Activated CD4-positive, alpha-beta memory T cell treated with anti-CD3 and anti-CD28 coated beads, Interleukin-2, amount 10 ng/mL, durations not matched to agents 7 days and 5 days (primary cell): Measurements from ENCODE around the gene DHX16. TPM values are rescaled to one million over a fixed set of nuclear protein-coding genes. Genes with fewer than 3 reads are reported as not detected.

Experiments used
- CTCF ChIA-PET: fragments of 350-600 bp; sonication (Branson Sonifier 250); formaldehyde crosslinking; loops from one replicate; lab custom pipeline; 2021; ENCODE audit warnings: antibody characterized with exemption, inconsistent platforms; lab: Charles Lee
- POLR2A ChIA-PET: fragments of 350-600 bp; sonication (Branson Sonifier 250); formaldehyde crosslinking; loops from one replicate; lab custom pipeline; 2021; ENCODE audit warnings: antibody characterized with exemption; lab: Charles Lee
- DNase-seq: peaks from one replicate; pipeline ENCODE4 v3.0.0-alpha.2; 2020
- H3K27ac Mint-ChIP-seq: one replicate; pipeline ENCODE4 v1.8.0; 2021; ENCODE audit warnings: mild to moderate bottlenecking, mixed read lengths
- H3K27me3 Mint-ChIP-seq: one replicate; pipeline ENCODE4 v1.8.0; 2021; ENCODE audit warnings: mixed read lengths
- H3K36me3 Mint-ChIP-seq: one replicate; pipeline ENCODE4 v1.8.0; 2021; ENCODE audit warnings: low read depth, mixed read lengths
- H3K4me1 Mint-ChIP-seq: one replicate; pipeline ENCODE4 v1.8.0; 2021; ENCODE audit warnings: mixed read lengths
- H3K4me3 Mint-ChIP-seq: one replicate; pipeline ENCODE4 v1.8.0; 2021; ENCODE audit warnings: mild to moderate bottlenecking, mixed read lengths
- H3K9me3 Mint-ChIP-seq: one replicate; pipeline ENCODE4 v1.8.0; 2021; ENCODE audit warnings: mixed read lengths
- total RNA-seq, 2 experiments: library from RNA; stranded (reverse); gene quantifications; one replicate each; pipeline ENCODE4 v1.2.3, GENCODE V29; 2021

Gene DHX16
- total RNA-seq, 2 experiments from 2014 or later: 35.6 to 37.6 TPM

DNA sequence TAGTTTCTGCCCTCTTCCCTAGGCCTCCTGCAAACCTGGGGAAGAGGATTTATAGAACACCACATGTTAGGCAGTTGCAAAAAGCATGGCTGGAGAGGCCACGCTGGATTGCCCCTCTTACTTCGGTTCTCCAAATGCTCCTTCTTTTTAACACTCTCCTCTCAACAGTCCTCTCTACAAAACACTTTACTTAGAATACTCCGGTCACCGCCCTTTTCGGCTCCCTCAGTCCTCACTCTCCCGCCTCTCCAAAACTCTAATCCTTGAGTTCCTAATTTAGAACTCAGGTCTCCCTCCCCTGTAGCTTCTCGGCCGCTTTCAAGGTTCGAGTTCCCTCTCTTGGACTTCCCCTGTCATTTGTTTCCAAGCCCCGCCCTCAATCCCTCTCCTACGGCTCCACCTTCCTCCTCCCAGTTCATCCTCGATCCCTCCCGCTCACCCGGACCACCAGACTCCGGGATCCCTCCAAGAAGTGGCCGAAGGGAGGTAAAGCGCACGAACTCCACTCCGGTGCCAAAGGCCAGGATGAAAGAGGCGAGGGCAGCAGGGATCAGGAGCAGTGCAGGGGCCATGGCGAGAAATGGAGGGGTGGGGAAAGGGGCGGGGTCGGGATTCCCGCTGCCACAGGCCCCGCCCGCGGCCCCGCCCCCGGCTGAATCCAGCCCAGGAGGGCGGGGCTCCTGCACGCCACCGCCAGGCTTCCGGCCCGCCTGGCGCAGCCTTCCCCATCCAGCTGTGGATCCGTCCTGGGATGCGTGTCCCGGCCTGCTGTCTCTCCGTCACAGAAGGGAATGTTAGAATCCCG lies 17.8 kb upstream of the DHX16 start, which contains the start of gene NRM:
TSS of gene NRM (minus strand) at position 582 of the 805 bp plus-strand sequence. CDS start at position 572, 10 bp downstream.
- Mint-ChIP-seq H3K36me3 (peaks cover 27% of the 10 kb centered on the region), H3K4me1 (peaks cover 45% of the 10 kb centered on the region), H3K27ac (peak within 1 kb of the TSS; percentile 94), H3K4me3 (peak within 1 kb of the TSS; percentile 93), H3K9me3 (no peaks in the 10 kb centered on the region), H3K27me3 (no peaks in the 10 kb centered on the region)
- POLR2A ChIA-PET: interaction anchor here (0.6 to 6.6 kb wide), 11 partner anchors 9 to 76 kb away, joined by 3 to 88 read pairs (median 5); partner anchors contain the start of genes FLOT1, MDC1 and TUBB
- peak; percentile 79 for DNase-seq
- CTCF ChIA-PET: interaction anchor here (1.1 to 4.8 kb wide), 4 partner anchors 12 to 158 kb away, joined by 3 to 31 read pairs (median 7); partner anchors contain the start of gene MDC1

DNA sequence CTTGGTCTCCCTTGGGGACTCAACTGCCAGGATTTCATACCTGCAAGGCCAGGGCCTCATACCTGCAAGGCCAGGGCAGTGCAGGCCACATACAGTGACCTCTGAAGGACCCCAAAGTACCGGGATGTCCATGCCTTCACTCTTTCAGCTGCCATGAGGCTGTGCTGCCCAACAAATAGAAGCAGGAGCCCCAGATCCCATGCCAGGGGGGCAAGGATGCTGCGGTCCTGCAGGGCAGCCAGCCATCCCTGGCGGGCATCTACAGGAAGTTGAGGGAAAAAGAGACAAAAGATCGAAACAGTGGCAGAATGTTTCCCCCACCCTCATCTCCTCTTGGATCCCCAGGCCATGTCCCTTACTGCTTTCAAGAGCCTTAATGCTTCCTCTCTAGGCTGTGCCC lies 17.2 kb upstream of the DHX16 start:
- CTCF ChIA-PET: interaction anchor here (3.2 to 4.8 kb wide), 2 partner anchors 11 to 41 kb away, joined by 10 to 31 read pairs; no protein-coding TSS in a partner anchor
- POLR2A ChIA-PET: interaction anchor here (2.6 to 6.6 kb wide), 4 partner anchors 8 to 31 kb away, joined by 8 to 88 read pairs (median 36); partner anchors contain the start of genes MDC1 and TUBB
- peak overlapping the region; percentile 93 for H3K4me3 Mint-ChIP-seq
- H3K9me3 Mint-ChIP-seq: no peaks in the 10 kb centered on the region
- H3K27me3 Mint-ChIP-seq: no peaks in the 10 kb centered on the region
- DNase-seq: no peak
- peaks cover 44% of the 10 kb centered on the region for H3K4me1 Mint-ChIP-seq
- H3K36me3 Mint-ChIP-seq: peaks cover 33% of the 10 kb centered on the region
- H3K27ac Mint-ChIP-seq: peak overlapping the region; percentile 94

DNA sequence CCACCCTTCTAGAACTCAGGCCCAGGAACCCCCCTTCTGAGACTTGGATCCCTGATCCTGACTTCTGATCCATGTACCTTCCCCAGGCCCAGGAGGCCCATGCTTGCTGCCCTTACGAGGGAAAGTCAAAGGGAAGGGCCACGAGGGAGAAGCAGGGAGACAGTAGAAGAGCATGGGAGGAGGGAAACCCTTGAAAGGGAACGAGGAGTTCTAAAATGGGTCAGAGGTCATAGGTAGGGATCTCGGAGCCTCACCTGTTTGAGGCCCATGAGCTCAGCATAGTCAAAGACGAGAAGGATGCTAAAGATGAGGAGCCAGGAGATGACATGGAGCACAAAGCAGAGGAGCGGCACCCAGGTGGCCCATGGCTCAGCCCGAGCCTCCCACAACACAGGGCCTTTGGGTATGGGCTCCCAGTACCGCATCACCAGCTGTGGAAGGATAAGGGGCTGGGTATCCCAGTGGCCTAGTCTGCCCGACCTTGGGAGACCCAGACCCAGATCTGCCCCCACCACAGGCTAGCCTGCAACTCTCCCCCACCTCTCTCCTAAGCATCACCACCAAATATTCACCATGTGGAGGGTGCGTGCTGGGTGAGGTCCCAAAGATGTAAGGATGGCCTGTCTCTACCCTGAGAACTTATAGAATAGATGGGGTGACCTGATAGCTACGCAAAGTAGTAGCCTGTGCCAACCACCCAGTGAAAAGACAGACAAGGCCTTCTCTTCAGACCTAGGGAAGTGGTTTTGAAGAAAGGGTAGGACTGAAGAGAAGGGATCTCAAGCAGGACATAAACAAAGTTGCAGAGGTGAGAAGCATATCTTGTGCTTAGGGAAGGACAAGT lies 16.4 kb upstream of the DHX16 start:
- Mint-ChIP-seq H3K27me3 (no peaks in the 10 kb centered on the region), H3K4me1 (peaks cover 43% of the 10 kb centered on the region), H3K36me3 (peaks cover 40% of the 10 kb centered on the region), H3K4me3 (peak overlapping the region; percentile 93), H3K27ac (peak overlapping the region; percentile 94), H3K9me3 (no peaks in the 10 kb centered on the region)
- DNase-seq: no peak
- ChIA-PET CTCF (interaction anchor here (1.2 to 4.8 kb wide), 4 partner anchors 10 to 42 kb away, joined by 4 to 31 read pairs (median 16); partner anchors contain the start of genes MDC1 and TUBB), POLR2A (interaction anchor here (1.1 to 6.6 kb wide), 8 partner anchors 9 to 74 kb away, joined by 3 to 88 read pairs (median 8); partner anchors contain the start of genes MDC1 and TUBB)

DNA sequence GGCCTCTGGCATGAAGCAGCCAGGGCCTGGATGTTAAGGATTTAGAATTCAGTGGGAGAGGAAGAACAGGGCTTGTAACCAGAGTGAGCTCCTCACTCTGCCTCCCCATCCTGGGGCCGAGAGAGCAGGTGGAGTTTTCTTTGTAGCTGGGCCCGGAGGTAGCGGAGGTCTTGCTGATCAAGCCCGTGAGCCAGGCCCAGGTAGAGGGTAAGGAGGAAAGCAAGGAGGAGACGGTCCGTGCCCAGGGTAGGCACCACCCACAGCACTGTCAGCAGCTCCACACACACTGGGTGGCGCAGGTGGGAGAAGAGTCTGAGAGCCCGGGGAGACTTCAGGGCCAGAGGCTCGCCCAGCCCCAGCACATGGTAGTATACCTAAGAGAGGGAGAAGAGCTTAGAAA lies 15.8 kb upstream of the DHX16 start:
- H3K36me3 Mint-ChIP-seq: peaks cover 46% of the 10 kb centered on the region
- no peaks in the 10 kb centered on the region for H3K9me3 Mint-ChIP-seq
- POLR2A ChIA-PET: interaction anchor here (1.1 to 6.6 kb wide), 9 partner anchors 8 to 73 kb away, joined by 3 to 88 read pairs (median 6); partner anchors contain the start of genes MDC1 and TUBB
- no peaks in the 10 kb centered on the region for H3K27me3 Mint-ChIP-seq
- H3K4me3 Mint-ChIP-seq: peak overlapping the region; percentile 93
- H3K27ac Mint-ChIP-seq: peak overlapping the region; percentile 94
- CTCF ChIA-PET: interaction anchor here (1.2 to 4.8 kb wide), 4 partner anchors 10 to 42 kb away, joined by 4 to 31 read pairs (median 16); partner anchors contain the start of genes MDC1 and TUBB
- H3K4me1 Mint-ChIP-seq: peaks cover 43% of the 10 kb centered on the region
- no peak for DNase-seq

DNA sequence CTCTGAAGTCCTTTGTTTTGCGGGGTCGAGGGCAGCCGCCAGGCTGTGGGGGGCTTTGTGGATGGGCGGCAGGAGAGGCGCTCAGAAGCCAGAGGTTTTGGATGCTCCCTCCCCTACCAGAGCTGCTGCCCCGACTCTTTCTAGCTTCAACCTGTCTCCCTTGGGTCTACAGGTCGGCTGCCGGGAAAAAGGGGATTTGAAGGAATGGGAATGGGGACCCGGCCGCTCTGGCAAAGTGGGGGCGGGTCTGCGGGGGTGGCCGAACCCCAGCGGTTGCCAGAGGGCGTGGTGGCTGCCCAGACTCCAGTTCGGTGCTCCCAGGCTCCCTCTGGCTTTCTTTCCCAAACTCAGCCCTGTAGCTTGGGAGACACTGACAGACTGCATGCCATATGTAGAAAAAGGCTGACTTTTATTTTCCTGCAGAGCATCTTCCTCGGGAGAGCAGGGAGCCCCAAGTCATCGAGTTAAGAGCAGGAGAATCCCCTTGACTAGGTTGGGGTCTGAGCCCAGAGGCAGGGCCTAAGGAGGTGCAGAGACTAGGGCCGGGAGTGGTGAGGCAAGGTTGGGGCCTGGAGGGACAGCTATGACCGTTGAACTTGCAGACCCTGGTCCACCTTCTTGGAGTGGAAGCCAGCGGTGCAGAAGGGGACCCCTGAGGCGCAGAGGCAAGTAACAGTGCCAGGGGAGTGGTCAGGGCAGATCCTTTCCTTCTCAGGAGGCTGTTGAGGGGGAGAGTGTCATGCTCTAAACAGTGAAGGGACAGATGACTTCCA lies 15.0 kb upstream of the DHX16 start:
- Mint-ChIP-seq H3K36me3 (peaks cover 54% of the 10 kb centered on the region), H3K9me3 (no peaks in the 10 kb centered on the region), H3K4me1 (peaks cover 43% of the 10 kb centered on the region), H3K4me3 (peak overlapping the region; percentile 93), H3K27ac (peak overlapping the region; percentile 94), H3K27me3 (no peaks in the 10 kb centered on the region)
- ChIA-PET POLR2A (interaction anchor here (1.1 to 6.6 kb wide), 13 partner anchors 8 to 361 kb away, joined by 3 to 88 read pairs (median 6); partner anchors contain the start of genes MDC1, MRPS18B, PPP1R10 and TRIM39), CTCF (interaction anchor here (0.7 to 4.8 kb wide), 6 partner anchors 9 to 43 kb away, joined by 3 to 31 read pairs (median 10); partner anchors contain the start of genes DHX16, MDC1 and TUBB)
- DNase-seq: no peak

DNA sequence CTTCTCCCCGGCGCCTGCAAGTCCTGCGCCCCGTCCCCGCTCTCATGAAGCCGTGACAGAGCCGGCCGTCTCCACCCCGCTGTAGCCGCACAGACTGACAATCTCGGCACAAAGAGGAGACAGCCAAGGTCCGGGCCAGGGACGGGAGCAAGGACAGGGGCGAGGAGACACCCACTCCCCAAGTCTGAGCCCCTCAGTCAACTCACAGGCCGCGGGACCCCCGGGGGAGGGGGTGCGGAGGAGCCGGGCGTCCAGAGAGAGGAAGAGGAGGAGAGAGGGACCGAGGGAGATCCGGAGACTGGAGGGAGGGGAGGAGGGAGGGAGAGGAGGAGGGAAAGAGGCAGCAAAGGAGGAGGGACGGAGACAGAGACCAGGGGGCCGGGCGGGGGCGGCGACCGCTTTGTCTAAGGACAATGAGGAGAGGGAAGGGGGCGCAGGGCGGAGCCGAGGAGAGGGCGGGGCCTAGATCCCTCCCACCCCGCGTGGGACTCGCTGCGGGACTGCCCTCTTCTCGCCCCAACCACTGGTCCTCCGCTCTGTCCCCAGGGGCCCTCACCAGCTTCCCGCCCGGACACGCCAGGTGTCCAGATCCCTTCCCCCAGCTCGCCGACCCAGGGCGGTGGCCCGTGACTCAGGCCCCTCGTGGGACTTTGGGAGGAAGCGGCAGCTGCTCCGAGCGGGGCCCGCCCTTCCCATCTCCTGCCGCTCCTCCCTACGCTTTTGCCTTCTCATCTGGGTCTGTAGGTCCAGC lies 14.3 kb upstream of the DHX16 start:
- CTCF ChIA-PET: interaction anchor here (1.1 to 4.8 kb wide), 5 partner anchors 8 to 44 kb away, joined by 3 to 31 read pairs (median 10); partner anchors contain the start of genes DHX16, MDC1 and TUBB
- peak overlapping the region; percentile 93 for H3K4me3 Mint-ChIP-seq
- H3K27me3 Mint-ChIP-seq: no peaks in the 10 kb centered on the region
- H3K4me1 Mint-ChIP-seq: peaks cover 42% of the 10 kb centered on the region
- H3K9me3 Mint-ChIP-seq: no peaks in the 10 kb centered on the region
- POLR2A ChIA-PET: interaction anchor here (1.1 to 6.6 kb wide), 10 partner anchors 8 to 360 kb away, joined by 3 to 88 read pairs (median 10); partner anchors contain the start of genes MDC1, MRPS18B, PPP1R10 and TRIM39
- peaks cover 61% of the 10 kb centered on the region for H3K36me3 Mint-ChIP-seq
- peak; percentile 85 for DNase-seq
- H3K27ac Mint-ChIP-seq: peak overlapping the region; percentile 94

DNA sequence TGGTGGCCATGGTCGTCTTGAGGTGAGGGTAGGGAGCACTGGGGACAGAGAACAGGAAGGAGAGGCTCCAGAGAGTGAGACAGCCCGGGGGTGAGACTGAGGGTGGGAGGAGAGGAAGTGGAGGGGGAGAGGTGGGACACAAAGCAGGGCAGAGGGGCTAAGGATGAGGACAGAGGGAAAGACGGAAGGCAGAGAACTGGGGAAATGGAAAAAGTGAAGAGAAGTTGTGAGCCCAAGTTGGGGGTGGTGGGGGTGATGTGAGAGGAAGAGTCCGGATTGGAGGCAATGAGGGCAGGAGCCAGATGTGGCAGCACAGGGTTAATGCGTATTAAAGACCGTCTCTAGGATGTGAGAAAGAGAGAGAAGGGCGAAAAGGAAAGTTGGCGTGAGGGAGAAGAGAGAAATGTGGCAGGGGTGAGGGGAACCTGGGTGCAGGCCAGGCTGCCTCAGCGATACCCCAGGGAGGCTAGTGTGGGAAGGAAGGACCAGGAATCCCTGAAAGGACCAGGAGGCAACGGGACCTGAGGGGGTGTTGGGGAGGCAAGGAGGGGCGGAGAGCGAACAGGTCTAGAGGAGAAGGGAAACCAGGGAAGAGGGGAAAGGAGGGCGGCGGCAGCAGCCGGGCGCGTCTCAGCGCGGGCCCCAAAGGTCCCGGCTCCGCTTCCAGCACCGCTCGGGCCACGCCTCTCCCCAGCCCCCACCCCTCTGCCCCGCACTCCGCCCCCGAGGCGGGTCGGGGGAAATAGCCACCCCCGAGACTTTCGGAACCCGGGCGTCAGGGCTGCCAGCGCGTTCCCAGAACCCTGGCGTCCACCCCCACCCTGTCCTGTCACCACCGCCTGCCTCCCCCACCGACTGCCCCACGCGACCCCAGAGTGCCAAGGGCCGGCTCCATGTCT lies 13.5 kb upstream of the DHX16 start, which contains the start of gene PPP1R18:
TSS of gene PPP1R18 (minus strand) at position 637 of the 899 bp plus-strand sequence. CDS start at position 10, 627 bp downstream.
- H3K27me3 Mint-ChIP-seq: no peaks in the 10 kb centered on the region
- CTCF ChIA-PET: interaction anchor here (15.7 kb wide), 1 partner anchor 42 kb away, joined by 626 read pairs; the partner anchor contains the start of genes MDC1 and TUBB
- peaks cover 70% of the 10 kb centered on the region for H3K36me3 Mint-ChIP-seq
- POLR2A ChIA-PET: interaction anchor here (0.9 to 8.5 kb wide), 8 partner anchors 14 to 129 kb away, joined by 3 to 561 read pairs (median 6); partner anchors contain the start of genes DHX16, MDC1, MRPS18B and TUBB
- peak within 1 kb of the TSS; percentile 94 for H3K27ac Mint-ChIP-seq
- H3K9me3 Mint-ChIP-seq: no peaks in the 10 kb centered on the region
- H3K4me3 Mint-ChIP-seq: peak within 1 kb of the TSS; percentile 93
- peaks cover 37% of the 10 kb centered on the region for H3K4me1 Mint-ChIP-seq
- DNase-seq: peak; percentile 87

DNA sequence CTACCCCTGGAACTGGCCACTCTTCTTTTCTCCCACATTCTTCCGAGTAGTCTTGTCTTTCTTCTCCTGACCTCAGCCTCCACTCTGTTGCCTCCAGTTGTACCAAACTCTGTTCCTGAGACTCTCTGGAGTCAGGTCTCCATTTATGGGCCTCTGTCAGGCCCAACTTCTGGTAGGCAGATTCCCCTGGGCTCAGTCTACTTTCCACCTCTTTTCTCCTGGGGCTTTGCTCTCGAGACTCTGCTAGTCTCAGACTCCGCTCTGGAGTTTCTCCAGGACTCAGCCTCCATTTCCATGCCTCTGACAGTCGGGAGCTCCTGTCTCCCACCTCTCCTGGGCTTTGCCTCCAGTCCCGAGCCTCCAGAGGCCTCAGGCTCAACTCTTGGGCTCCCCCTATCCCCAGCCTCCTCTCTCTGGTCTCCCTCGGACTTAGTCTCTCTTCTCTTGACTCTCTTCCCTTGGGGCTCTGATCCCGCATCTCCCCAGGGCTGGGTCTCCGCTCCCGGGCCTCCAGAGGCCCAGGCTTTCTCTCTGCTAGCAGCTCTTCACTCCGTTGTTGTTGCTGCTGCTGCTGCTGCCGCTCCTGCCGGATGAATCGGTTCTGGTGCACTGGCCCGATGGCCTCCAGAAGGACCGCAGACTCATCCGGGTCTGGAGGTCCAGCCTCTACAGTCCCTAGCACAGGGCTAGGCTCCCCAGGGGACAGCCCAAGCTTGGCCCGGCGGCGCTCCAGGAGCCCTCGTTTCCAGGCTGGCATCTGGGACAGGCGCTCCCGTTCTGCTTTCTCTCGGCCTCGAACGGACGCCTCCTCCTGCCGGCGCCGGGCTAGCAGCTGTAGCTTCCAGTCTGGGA lies 12.6 kb upstream of the DHX16 start:
- ChIA-PET CTCF (interaction anchor here (0.9 to 15.7 kb wide), 2 partner anchors 26 to 43 kb away, joined by 3 to 626 read pairs; partner anchors contain the start of genes MDC1 and TUBB), POLR2A (interaction anchor here (0.9 to 8.5 kb wide), 9 partner anchors 12 to 176 kb away, joined by 3 to 561 read pairs (median 3); partner anchors contain the start of genes DHX16, MDC1, MRPS18B and TUBB)
- peaks cover 33% of the 10 kb centered on the region for H3K4me1 Mint-ChIP-seq
- H3K4me3 Mint-ChIP-seq: peak overlapping the region; percentile 93
- peak overlapping the region; percentile 94 for H3K27ac Mint-ChIP-seq
- peaks cover 75% of the 10 kb centered on the region for H3K36me3 Mint-ChIP-seq
- H3K9me3 Mint-ChIP-seq: no peaks in the 10 kb centered on the region
- H3K27me3 Mint-ChIP-seq: no peaks in the 10 kb centered on the region
- peak; percentile 50 for DNase-seq
